GM19395 (cell line): ENCODE measurements around the gene LAT.
"Not testable (repeated sequence)": the region's sequence is repeated elsewhere in the genome, so short reads cannot be mapped to it uniquely, and the experiment has no call there.

Source experiments
- ATAC-seq: cut with Tn5 transposase; IDR thresholded peaks from one replicate; pipeline ENCODE4 v1.9.1; 2021; ENCODE audit warnings: mild to moderate bottlenecking, moderate library complexity; ENCODE audit not compliant: unreplicated experiment

The LAT gene

GRCh38 chr16:28977703-28978662 is 6.9 kb upstream of the LAT start:
- no peak for ATAC-seq

GRCh38 chr16:28980330-28980729 is 4.5 kb upstream of the LAT start:
- not testable (repeated sequence) for ATAC-seq

- no peak for ATAC-seq
Measured at GRCh38 chr16:28980929-28981328, 3.9 kb upstream of the LAT start.

- ATAC-seq: no peak
Measured at GRCh38 chr16:28981517-28981916, 3.3 kb upstream of the LAT start.

GRCh38 chr16:28982418-28982817 is 2.4 kb upstream of the LAT start:
- no peak for ATAC-seq

GRCh38 chr16:28982949-28983348 is 1.9 kb upstream of the LAT start:
- no peak for ATAC-seq

- no peak for ATAC-seq
Measured at GRCh38 chr16:28983644-28984043, 1.2 kb upstream of the LAT start.

- ATAC-seq: no peak
Measured at GRCh38 chr16:28984091-28984490, 761 bp upstream of the LAT start.

- no peak for ATAC-seq
Measured at GRCh38 chr16:28985211-28986041, 574 bp downstream of the LAT start.

GRCh38 chr16:28986046-28986445 is 1.2 kb downstream of the LAT start:
- ATAC-seq: no peak

GRCh38 chr16:28986492-28986891 is 1.6 kb downstream of the LAT start:
- no peak for ATAC-seq

GRCh38 chr16:28987170-28987853 is 2.5 kb downstream of the LAT start:
- ATAC-seq: no peak

GRCh38 chr16:28989363-28989762 is 4.5 kb downstream of the LAT start:
- no peak for ATAC-seq

- no peak for ATAC-seq
Measured at GRCh38 chr16:28990375-28991040, 5.7 kb downstream of the LAT start.

GRCh38 chr16:28991687-28992086 is 6.8 kb downstream of the LAT start:
- no peak for ATAC-seq

- ATAC-seq: no peak
Measured at GRCh38 chr16:28992496-28992895, 7.6 kb downstream of the LAT start.

GRCh38 chr16:28998837-28999236 is 14.0 kb downstream of the LAT start:
- no peak for ATAC-seq

- ATAC-seq: no peak
Measured at GRCh38 chr16:28999577-28999976, 14.7 kb downstream of the LAT start.

GRCh38 chr16:29000019-29000418 is 15.2 kb downstream of the LAT start:
- no peak for ATAC-seq

GRCh38 chr16:29004496-29005139 is 19.8 kb downstream of the LAT start:
- not testable (repeated sequence) for ATAC-seq
